CD4-positive, alpha-beta T cell treated with Interleukin-17A for 4 hours (primary cell): ENCODE results near the gene DGKI.

Experiments
- DNase-seq: peaks from one replicate; pipeline ENCODE4 v3.0.0-alpha.2; 2020; ENCODE audit warnings: mixed read lengths

DGKI gene

GRCh38 chr7:137636376-137636775 is 210.4 kb downstream of the DGKI start:
- DNase-seq = no peak

GRCh38 chr7:137635874-137636273 is 210.9 kb downstream of the DGKI start:
- DNase-seq = no peak

- no peak for DNase-seq
Measured at GRCh38 chr7:137635132-137635531, 211.6 kb downstream of the DGKI start.

- DNase-seq = no peak
Measured at GRCh38 chr7:137634356-137634755, 212.4 kb downstream of the DGKI start.

- no peak for DNase-seq
Measured at GRCh38 chr7:137633133-137633532, 213.6 kb downstream of the DGKI start.

- no peak for DNase-seq
Measured at GRCh38 chr7:137628216-137628615, 218.6 kb downstream of the DGKI start.

GRCh38 chr7:137626469-137627067 is 220.2 kb downstream of the DGKI start:
- DNase-seq = peak; percentile 12

- DNase-seq = no peak
Measured at GRCh38 chr7:137625197-137625596, 221.6 kb downstream of the DGKI start.

- no peak for DNase-seq
Measured at GRCh38 chr7:137619181-137619580, 227.6 kb downstream of the DGKI start.

GRCh38 chr7:137618748-137619147 is 228.0 kb downstream of the DGKI start:
- DNase-seq = no peak

GRCh38 chr7:137613006-137613525 is 233.7 kb downstream of the DGKI start:
- no peak for DNase-seq

- no peak for DNase-seq
Measured at GRCh38 chr7:137611606-137612005, 235.2 kb downstream of the DGKI start.

GRCh38 chr7:137609500-137609899 is 237.3 kb downstream of the DGKI start:
- no peak for DNase-seq

- no peak for DNase-seq
Measured at GRCh38 chr7:137606061-137606674, 240.6 kb downstream of the DGKI start.

- DNase-seq = no peak
Measured at GRCh38 chr7:137603043-137603442, 243.7 kb downstream of the DGKI start.

- no peak for DNase-seq
Measured at GRCh38 chr7:137601642-137602041, 245.1 kb downstream of the DGKI start.

- DNase-seq = no peak
Measured at GRCh38 chr7:137597856-137598255, 248.9 kb downstream of the DGKI start.

- DNase-seq = no peak
Measured at GRCh38 chr7:137593115-137593711, 253.6 kb downstream of the DGKI start.

- DNase-seq = no peak
Measured at GRCh38 chr7:137592232-137592896, 254.4 kb downstream of the DGKI start.

GRCh38 chr7:137591421-137591837 is 255.3 kb downstream of the DGKI start:
- DNase-seq = no peak

GRCh38 chr7:137590756-137591305 is 255.9 kb downstream of the DGKI start:
- no peak for DNase-seq

- DNase-seq = no peak
Measured at GRCh38 chr7:137590071-137590755, 256.6 kb downstream of the DGKI start.

- no peak for DNase-seq
Measured at GRCh38 chr7:137587326-137587725, 259.4 kb downstream of the DGKI start.
